HT1080 (cell line): Measurements from ENCODE around the gene NOTCH1. TPM values are rescaled to one million over a fixed set of nuclear protein-coding genes. Genes with fewer than 3 reads are reported as not detected.

Source experiments
- DNase-seq: peaks from one replicate; pipeline ENCODE4 v3.0.0-alpha.2; 2015; ENCODE audit warnings: low read depth
- total RNA-seq: library from RNA; depleted of rRNA; stranded (reverse); fragments of >200 nt; shearing (Covaris generic); gene quantifications from 2 replicates; pipeline ENCODE4 v1.2.3, GENCODE V29; 2014

The NOTCH1 gene
- total RNA-seq, 1 experiment from 2014 or later = 11.4 TPM

DNA sequence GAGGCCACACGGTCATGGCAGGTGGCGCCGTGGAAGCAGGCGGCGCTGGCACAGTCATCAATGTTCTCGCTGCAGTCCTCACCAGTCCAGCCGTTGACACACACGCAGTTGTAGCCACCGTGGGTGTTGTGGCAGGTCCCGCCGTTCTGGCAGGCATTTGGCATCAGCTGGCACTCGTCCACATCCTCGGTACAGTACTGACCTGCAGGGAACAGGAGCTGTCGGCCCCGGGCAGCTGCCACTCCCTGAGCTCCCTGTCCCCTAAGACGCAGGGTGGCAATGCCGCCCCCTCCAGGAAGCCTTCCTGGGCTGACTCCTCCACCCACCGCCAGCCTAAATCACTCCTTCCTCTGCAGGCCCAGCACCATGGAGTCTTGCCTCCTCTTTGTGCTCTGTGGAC is 27.2 kb downstream of the NOTCH1 start:
- no peak for DNase-seq

DNA sequence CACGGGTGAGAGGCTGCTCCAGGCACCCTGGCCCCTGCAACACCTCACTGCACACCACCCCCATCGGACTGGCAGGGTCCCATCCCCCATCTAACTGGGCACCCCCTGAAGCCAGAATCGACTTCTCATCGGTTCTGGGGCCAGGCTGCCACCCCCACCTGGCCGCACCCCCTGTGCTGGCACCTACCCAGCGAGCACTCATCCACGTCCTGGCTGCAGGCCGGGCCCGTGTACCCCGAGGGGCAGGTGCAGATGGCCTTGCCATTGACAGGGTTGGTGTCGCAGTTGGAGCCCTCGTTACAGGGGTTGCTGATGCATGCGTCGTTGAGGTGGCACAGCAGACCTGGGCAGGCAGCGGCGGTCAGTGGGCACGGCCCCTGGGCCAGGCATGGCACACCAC is 27.9 kb downstream of the NOTCH1 start:
- DNase-seq = no peak

DNA sequence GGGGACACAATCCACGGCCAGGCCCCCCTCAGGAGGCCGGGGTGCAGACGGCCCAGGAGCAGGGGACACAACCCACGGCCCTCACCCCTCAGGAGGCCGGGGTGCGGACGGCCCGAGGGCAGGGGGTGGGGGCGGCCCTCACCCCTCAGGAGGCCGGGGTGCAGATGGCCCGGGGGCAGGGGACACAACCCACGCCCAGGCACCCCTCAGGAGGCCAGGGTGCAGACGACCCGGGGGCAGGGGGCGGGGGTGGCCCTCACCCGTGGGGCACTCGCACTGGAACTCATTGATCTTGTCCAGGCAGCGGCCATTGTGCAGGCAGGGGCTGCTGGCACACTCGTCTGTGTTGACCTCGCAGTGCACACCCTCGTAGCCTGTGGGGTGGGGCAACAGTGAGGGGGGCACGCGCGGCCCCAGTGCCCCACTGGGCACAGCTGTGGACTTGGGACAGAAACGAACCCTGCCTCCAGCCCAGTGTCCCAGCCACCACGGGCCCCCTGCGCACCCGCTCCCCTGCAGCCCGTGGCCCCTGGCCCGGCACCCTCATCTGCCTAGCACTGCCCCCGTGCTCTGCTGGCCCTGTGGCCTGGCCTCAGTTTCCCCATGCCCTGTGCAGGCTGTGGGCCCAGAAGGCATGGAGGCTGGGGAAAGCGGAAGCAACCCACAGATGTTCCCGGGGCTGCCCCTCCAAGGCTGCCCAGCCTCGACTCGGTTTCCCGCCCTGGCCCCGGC is 28.7 kb downstream of the NOTCH1 start:
- DNase-seq = no peak

- no peak for DNase-seq
These were observed 29.6 kb downstream of the NOTCH1 start for GRCh38 chr9:136516191-136516654.

DNA sequence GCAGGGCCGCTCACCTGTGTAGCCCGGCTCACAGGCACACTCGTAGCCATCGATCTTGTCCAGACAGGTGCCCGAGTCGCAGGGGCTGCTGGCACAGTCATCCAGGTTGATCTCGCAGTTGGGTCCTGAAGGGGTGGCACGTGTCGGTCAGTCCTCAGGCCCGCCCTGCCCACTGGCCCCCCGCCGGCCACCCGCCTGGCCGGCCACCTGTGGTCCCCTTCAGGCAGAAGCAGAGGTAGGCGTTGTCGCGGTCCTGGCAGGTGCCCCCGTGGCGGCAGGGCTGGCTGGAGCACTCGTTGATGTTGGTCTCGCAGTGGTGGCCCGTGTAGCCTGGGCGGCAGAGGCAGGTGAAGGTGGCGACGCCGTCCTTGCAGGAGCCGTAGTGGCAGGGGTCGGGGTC is 30.6 kb downstream of the NOTCH1 start:
- no peak for DNase-seq

DNA sequence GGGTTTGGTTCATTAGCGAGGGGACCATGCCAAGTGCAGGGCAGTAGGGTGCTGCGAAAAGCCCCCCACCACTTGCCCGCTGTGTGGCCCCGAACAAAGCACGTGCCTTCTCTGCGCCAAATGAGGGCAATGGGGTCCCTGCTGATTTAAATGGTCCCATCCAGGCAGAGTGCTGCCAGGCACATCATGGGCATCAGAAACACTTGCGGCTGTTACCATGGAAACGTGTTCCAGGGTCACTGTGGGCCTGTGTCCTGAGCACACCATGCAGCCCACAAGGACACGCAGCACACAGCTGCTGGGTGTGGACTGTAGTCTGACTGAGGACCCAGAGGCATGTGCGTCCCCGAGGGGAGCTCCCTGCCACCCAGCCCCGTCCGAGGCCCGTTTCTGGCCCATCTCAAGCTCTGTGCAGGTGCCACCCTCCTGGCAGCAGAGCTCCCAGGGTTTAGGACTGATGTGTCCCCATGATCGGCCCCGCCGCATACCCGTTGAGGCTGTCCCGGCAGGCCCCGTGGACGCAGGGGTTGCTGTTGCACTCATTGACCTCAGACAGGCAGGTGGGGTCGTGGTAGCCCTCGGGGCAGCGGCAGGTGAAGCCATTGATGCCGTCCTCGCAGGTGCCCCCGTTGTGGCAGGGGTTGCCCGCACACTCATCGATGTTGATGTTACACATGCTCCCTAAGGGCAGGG is 31.7 kb downstream of the NOTCH1 start:
- no peak for DNase-seq

DNA sequence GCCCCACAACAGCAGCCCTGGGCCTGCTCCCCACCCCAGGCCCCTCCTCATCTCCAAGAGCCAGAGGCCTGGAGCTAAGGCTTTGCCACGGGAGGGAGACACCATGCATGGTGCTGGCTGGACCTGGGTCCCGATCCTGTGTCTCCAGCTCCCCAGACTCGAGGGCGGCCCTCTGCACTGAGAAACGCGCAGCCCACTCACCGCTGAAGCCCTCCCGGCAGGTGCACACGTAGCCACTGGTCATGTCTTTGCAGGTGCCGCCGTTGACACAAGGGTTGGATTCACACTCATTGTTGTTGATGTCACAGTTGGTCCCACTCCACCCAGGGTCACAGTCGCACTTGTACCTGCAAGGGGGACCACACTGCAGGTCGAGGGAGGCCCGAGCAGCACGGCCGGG is 32.7 kb downstream of the NOTCH1 start:
- no peak for DNase-seq

- DNase-seq = no peak
These were observed 33.2 kb downstream of the NOTCH1 start for GRCh38 chr9:136512651-136513071.

- DNase-seq = no peak
These were observed 33.9 kb downstream of the NOTCH1 start for GRCh38 chr9:136511670-136512592.

DNA sequence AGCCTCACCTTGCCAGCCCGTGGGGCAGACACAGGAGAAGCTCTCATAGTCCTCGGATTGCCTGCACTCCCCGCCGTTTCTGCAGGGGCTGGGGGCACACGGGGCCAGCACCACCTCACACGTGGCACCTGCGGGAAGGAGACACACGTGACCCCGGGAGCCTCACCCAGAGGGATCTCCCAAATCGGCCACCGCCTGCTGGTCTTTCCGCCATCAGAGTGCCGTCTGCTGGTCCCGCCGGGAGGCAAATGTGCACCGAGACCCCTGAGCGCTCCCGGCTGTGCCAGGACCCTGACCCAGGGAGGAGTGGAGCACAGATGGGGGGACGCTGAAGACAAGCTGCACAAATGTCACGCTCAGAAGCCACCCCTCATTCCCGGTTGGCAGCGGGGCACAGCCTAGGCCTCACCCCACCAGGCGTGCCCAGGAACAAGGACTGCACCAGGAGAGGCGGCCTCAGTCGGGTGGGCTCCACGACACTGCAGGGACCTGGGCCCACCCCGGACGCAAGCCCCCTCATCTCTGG is 34.6 kb downstream of the NOTCH1 start:
- no peak for DNase-seq

GRCh38 chr9:136510561-136510960 is 35.3 kb downstream of the NOTCH1 start:
- DNase-seq = no peak

DNA sequence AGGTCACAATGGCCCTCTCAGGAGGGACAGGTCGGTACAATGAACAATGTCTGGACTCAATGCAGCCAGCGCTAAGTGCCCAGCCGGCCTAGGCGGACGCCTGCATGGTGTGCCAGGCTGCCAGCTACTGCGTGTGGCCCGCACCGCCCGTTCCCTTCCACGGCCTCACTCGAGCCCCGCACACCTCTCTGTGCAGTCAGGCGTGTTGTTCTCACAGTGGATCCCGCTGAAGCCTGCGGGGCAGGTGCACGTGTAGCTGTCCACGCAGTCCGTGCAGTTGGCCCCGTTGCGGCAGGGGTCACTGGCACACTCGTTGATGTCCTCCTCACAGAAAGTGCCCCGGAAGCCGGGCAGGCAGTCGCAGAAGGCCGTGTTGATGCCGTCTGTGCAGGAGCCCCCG is 36.3 kb downstream of the NOTCH1 start:
- DNase-seq = no peak

- no peak for DNase-seq
These were observed 36.9 kb downstream of the NOTCH1 start for GRCh38 chr9:136508729-136509500.

GRCh38 chr9:136507992-136508375 is 37.9 kb downstream of the NOTCH1 start:
- DNase-seq = no peak

- DNase-seq = no peak
These were observed 38.4 kb downstream of the NOTCH1 start for GRCh38 chr9:136507221-136507991.

GRCh38 chr9:136506425-136506824 is 39.4 kb downstream of the NOTCH1 start:
- no peak for DNase-seq

DNA sequence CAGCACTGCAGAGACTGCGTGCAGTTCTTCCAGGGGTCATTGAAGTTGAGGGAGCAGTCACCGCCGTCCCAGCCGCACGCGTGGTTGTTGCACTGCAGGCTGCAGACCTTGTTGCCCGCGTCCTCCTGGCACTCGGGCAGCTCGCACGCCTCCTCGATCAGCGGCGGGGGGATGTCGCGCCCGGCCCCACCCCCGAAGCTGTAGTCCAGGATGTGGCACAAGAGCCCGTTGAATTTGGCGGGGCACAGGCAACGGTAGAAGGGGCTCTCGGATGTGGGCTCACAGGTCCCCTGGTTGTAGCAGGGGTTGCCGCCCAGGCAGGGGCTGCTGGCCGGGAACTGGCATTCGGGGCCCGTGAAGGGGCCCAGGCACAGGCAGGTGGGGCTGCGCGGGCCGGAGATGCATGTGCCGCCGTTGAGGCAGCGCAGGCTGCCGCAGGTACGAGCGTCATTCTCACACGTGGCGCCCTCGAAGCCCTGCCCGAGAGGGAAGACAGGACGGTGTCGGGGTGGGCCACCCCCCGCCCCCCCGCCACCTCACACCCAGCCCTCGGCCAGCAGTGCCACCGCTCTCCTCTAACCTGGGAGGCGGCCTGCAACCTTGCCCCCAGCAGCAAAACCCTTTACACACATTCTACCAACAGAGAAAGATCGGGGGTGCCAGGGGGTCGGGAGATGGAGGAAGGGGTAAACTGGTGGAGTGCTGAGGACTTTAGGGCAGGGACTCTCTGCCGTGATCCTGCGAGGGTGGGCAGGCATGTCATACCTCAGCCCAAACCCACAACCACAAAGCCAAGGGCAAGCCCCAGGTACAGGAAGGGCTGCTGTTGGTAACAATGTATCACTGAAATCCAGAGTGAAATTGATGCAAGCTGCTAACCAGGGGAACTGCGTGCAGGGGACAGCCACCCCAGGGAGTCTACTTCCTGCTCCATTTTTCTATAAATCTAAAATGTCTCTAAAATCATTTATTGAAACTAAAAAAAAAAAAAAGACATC is 40.1 kb downstream of the NOTCH1 start:
- no peak for DNase-seq

DNA sequence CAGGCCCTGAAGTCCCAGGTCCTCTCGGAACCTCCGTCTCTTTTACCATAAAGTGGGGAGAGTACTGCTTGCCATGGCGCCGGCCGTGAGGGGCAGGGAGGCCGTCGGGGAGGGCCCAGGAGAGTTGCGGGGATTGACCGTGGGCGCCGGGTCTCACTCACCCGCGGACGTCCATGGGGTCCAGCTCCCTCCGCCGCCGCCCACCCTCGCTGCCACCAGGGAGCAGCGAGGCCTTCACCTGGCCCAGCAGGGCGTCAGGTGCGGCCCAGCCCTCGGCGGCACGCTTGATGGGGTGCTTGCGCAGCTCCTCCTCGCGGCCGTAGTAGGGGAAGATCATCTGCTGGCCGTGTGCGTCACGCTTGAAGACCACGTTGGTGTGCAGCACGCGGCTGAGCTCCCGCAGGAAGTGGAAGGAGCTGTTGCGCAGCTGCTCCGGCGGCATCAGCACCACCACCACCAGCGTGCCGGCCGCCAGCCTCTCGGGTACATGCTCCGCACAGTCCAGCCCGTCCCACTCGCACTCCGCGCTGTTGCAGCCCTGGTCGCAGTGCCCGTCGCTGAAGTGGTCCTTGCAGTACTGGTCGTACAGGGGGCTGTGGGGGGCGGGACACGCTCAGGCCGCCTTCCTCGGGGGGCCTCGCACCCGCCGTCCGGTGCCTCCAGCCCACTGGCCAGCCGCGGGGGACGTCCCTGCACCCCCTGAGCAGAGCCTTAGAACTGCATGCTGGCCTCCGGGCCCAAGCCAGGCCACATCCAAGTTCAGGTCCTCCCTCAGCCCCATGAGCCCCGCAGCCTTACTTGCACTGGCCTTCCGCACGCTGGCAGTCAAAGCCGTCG is 41.1 kb downstream of the NOTCH1 start:
- DNase-seq = no peak
